ENCODE measurements around the gene NFYA. TPM values are rescaled to one million over a fixed set of nuclear protein-coding genes. Genes with fewer than 3 reads are reported as not detected.

Gene NFYA
- total and polyA plus RNA-seq, 2 of the 13 experiments (the other 11 are each of a cell fraction or from before 2014, with no cell fraction given): 16.0 to 22.9 TPM

GRCh38 chr6:41027799-41028560 lies 44.8 kb upstream of the NFYA start (continued):
- TF ChIP-seq, protein P1, sequence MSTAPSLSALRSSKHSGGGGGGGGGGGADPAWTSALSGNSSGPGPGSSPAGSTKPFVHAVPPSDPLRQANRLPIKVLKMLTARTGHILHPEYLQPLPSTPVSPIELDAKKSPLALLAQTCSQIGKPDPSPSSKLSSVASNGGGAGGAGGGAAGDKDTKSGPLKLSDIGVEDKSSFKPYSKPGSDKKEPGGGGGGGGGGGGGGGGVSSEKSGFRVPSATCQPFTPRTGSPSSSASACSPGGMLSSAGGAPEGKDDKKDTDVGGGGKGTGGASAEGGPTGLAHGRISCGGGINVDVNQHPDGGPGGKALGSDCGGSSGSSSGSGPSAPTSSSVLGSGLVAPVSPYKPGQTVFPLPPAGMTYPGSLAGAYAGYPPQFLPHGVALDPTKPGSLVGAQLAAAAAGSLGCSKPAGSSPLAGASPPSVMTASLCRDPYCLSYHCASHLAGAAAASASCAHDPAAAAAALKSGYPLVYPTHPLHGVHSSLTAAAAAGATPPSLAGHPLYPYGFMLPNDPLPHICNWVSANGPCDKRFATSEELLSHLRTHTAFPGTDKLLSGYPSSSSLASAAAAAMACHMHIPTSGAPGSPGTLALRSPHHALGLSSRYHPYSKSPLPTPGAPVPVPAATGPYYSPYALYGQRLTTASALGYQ (CRISPR knock-in tag; IDR thresholded peaks at IDR 0.05): peak; percentile 62; the same call in 1 of the 2 replicates
- TF ChIP-seq RFX3 (CRISPR knock-in tag; IDR thresholded peaks at IDR 0.05) (no peak), MEF2D (CRISPR knock-in tag; IDR thresholded peaks at IDR 0.05) (peak; percentile 71), YEATS2 (CRISPR knock-in tag; IDR thresholded peaks at IDR 0.05; ENCODE audit: borderline replicate concordance) (no peak), SKI (IDR thresholded peaks at IDR 0.05; ENCODE audit: partially characterized antibody) (peak; percentile 40), IRF1 (CRISPR knock-in tag; IDR thresholded peaks at IDR 0.05; ENCODE audit: low read depth) (no peak), MYNN (CRISPR knock-in tag; IDR thresholded peaks at IDR 0.05; ENCODE audit: low read depth) (no peak), TBX3 (IDR thresholded peaks at IDR 0.05; ENCODE audit: borderline replicate concordance) (no peak), HOXD1 (CRISPR knock-in tag; IDR thresholded peaks at IDR 0.05) (peak; percentile 82; the same call in 1 of the 2 replicates), DBP (CRISPR knock-in tag; IDR thresholded peaks at IDR 0.05; ENCODE audit: not compliant biosample characterization) (no peak), ZNF331 (CRISPR knock-in tag; IDR thresholded peaks at IDR 0.05) (peak; percentile 72), ZNF543 (CRISPR knock-in tag; IDR thresholded peaks at IDR 0.05) (peak; percentile 80; the same call in 1 of the 2 replicates)
- TF ChIP-seq, protein P2, sequence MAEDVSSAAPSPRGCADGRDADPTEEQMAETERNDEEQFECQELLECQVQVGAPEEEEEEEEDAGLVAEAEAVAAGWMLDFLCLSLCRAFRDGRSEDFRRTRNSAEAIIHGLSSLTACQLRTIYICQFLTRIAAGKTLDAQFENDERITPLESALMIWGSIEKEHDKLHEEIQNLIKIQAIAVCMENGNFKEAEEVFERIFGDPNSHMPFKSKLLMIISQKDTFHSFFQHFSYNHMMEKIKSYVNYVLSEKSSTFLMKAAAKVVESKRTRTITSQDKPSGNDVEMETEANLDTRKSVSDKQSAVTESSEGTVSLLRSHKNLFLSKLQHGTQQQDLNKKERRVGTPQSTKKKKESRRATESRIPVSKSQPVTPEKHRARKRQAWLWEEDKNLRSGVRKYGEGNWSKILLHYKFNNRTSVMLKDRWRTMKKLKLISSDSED (CRISPR knock-in tag; IDR thresholded peaks at IDR 0.05): no peak
- TF ChIP-seq, protein P3, sequence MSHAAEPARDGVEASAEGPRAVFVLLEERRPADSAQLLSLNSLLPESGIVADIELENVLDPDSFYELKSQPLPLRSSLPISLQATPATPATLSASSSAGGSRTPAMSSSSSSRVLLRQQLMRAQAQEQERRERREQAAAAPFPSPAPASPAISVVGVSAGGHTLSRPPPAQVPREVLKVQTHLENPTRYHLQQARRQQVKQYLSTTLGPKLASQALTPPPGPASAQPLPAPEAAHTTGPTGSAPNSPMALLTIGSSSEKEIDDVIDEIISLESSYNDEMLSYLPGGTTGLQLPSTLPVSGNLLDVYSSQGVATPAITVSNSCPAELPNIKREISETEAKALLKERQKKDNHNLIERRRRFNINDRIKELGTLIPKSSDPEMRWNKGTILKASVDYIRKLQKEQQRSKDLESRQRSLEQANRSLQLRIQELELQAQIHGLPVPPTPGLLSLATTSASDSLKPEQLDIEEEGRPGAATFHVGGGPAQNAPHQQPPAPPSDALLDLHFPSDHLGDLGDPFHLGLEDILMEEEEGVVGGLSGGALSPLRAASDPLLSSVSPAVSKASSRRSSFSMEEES (CRISPR knock-in tag; IDR thresholded peaks at IDR 0.05): no peak
- TF ChIP-seq, protein P4, sequence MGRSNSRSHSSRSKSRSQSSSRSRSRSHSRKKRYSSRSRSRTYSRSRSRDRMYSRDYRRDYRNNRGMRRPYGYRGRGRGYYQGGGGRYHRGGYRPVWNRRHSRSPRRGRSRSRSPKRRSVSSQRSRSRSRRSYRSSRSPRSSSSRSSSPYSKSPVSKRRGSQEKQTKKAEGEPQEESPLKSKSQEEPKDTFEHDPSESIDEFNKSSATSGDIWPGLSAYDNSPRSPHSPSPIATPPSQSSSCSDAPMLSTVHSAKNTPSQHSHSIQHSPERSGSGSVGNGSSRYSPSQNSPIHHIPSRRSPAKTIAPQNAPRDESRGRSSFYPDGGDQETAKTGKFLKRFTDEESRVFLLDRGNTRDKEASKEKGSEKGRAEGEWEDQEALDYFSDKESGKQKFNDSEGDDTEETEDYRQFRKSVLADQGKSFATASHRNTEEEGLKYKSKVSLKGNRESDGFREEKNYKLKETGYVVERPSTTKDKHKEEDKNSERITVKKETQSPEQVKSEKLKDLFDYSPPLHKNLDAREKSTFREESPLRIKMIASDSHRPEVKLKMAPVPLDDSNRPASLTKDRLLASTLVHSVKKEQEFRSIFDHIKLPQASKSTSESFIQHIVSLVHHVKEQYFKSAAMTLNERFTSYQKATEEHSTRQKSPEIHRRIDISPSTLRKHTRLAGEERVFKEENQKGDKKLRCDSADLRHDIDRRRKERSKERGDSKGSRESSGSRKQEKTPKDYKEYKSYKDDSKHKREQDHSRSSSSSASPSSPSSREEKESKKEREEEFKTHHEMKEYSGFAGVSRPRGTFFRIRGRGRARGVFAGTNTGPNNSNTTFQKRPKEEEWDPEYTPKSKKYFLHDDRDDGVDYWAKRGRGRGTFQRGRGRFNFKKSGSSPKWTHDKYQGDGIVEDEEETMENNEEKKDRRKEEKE (IDR thresholded peaks at IDR 0.05): no peak
